Transverse colon (tissue), 4 donors: ENCODE data around the gene CEACAM7.

ENCODE experiments used
- CTCF ChIP-seq, 5 experiments: fragments of 200-600 bp in 3 of 5; fragments of 450-650 bp in 2 of 5; sonication (generic) in 3 of 5; IDR thresholded peaks; 1 replicate in 2 of 5; 2 replicates in 3 of 5; pipeline ENCODE4 v1.5.1; 2016 to 2017; ENCODE audit warnings: antibody characterized with exemption in 5 of 5, inconsistent platforms in 3 of 5, mild to moderate bottlenecking in 2 of 5, moderate library complexity in 1 of 5
- EP300 ChIP-seq: sonication (generic); formaldehyde crosslinking; IDR thresholded peaks from one replicate; pipeline ENCODE4 v1.6.1; 2017; ENCODE audit warnings: antibody characterized with exemption, low read depth
- POLR2A ChIP-seq: fragments of 450-650 bp; IDR thresholded peaks from one replicate; pipeline ENCODE4 v1.6.1; 2016; ENCODE audit warnings: antibody characterized with exemption, mild to moderate bottlenecking, moderate library complexity
- POLR2AphosphoS5 ChIP-seq, 3 donors: sonication (generic); formaldehyde crosslinking; IDR thresholded peaks; one replicate each; pipeline ENCODE4 v1.6.1; 2016; ENCODE audit warnings: antibody characterized with exemption in 3 of 3

DNA sequence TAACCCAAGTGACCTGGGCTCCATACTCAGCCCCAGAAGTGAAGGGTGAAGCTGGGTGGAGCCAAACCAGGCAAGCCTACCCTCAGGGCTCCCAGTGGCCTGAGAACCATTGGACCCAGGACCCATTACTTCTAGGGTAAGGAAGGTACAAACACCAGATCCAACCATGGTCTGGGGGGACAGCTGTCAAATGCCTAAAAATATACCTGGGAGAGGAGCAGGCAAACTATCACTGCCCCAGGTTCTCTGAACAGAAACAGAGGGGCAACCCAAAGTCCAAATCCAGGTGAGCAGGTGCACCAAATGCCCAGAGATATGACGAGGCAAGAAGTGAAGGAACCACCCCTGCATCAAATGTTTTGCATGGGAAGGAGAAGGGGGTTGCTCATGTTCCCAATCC lies 6.1 kb upstream of the CEACAM7 start:
- TF ChIP-seq CTCF (IDR thresholded peaks at IDR 0.05) (no peak), POLR2A (no peak), POLR2AphosphoS5 (IDR thresholded peaks at IDR 0.05) (no peak), EP300 (no peak)
